NT2/D1 (cell line): ENCODE measurements around the gene TTI1.

ENCODE experiments used
- SUZ12 ChIP-seq: IDR thresholded peaks from 2 replicates; pipeline ENCODE4 v1.6.1; 2011; ENCODE audit not compliant: insufficient read length, insufficient read depth; ENCODE audit errors: extremely low read depth
- YY1 ChIP-seq: IDR thresholded peaks from 2 replicates; pipeline ENCODE4 v1.6.1; 2011; ENCODE audit not compliant: insufficient read length, insufficient read depth

DNA sequence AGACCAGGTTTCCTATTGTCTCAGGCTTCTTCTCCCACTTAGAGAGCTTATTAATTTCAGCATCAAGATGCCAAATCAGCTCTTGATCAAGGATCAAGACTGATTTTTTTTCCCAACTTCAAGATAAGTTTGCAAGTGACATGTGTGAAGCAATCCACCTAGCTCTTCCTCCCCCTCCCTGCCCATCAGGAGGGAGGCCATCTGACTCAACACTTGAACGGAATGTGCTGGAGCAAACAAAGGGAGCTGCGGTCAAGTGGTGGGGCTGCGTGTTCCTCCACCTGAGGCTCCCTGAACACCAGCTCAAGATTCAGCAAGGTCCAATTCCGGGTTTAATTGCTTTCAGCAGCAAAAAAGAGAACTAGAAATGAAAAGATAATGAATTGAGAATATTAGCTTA is 38.7 kb downstream of the TTI1 start:
- TF ChIP-seq SUZ12 (no peak), YY1 (no peak)
